GM12874 (cell line): ENCODE results near the gene C1orf94.

Source experiments
- TF ChIP-seq, protein P1 (sequence below): IDR thresholded peaks from 2 replicates; pipeline ENCODE4 v1.5.1; 2011; ENCODE audit warnings: low read depth, mild to moderate bottlenecking, control low read depth, low read length, moderate library complexity; ENCODE audit not compliant: insufficient read depth

The C1orf94 gene

DNA sequence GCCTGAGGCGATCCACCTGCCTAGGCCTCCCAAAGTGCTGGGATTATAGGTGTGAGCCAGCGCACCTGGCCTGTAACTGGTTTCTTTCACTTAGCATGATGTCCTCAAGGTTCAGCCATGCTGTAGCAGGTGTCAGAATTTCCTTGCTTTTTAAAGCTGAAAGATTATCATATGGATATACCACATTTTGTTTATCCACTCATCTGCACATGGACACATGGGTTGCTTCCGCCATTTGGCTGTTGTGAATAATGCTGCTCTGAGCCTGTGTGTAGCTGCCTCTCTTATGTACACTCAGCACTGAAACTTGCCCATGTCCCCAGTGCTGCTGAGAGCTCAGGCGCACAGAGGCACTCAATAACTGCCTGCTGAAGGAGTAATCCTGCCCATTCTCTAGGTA is 23.5 kb upstream of the C1orf94 start:
- TF ChIP-seq, protein P1, sequence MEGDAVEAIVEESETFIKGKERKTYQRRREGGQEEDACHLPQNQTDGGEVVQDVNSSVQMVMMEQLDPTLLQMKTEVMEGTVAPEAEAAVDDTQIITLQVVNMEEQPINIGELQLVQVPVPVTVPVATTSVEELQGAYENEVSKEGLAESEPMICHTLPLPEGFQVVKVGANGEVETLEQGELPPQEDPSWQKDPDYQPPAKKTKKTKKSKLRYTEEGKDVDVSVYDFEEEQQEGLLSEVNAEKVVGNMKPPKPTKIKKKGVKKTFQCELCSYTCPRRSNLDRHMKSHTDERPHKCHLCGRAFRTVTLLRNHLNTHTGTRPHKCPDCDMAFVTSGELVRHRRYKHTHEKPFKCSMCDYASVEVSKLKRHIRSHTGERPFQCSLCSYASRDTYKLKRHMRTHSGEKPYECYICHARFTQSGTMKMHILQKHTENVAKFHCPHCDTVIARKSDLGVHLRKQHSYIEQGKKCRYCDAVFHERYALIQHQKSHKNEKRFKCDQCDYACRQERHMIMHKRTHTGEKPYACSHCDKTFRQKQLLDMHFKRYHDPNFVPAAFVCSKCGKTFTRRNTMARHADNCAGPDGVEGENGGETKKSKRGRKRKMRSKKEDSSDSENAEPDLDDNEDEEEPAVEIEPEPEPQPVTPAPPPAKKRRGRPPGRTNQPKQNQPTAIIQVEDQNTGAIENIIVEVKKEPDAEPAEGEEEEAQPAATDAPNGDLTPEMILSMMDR, result no peak

DNA sequence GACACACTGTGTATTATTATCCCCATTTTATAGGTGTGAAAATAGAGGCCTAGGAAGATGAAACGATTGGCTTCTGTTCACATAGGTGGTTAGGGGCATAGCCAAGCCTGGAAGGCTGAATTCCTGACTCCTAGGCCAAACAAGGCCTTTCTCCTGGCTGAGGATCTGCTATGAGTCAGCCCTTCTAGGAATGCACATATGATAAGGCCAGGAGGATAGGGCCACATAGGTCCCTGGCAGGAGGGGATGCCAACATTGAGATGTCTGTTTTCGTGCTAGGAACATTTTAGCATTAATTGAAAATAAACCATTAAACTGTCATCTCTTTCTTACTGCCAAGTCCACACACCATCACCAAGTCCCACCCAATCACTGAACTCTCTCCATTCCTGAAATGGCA is 20.8 kb upstream of the C1orf94 start:
- TF ChIP-seq, protein P1, result no peak

DNA sequence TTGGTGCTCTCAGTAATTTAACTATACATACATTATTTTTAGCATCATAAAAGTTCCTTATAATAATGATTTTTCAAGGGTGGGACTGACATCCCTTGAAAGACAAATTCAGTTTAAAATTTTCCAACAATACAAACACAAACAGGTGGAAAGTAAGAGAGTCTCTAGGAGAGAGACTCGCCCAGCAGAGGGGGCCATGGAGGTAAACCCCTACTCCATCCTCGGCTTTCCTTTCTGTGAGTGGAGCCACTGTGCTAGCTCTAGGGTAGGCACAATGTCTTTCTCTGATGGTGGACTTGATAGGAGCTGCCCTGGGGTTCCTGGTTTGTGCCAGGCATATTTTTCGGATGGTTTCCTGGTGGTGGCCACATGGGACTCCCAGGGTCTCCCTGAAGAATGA is 20.0 kb upstream of the C1orf94 start:
- TF ChIP-seq, protein P1, result no peak

DNA sequence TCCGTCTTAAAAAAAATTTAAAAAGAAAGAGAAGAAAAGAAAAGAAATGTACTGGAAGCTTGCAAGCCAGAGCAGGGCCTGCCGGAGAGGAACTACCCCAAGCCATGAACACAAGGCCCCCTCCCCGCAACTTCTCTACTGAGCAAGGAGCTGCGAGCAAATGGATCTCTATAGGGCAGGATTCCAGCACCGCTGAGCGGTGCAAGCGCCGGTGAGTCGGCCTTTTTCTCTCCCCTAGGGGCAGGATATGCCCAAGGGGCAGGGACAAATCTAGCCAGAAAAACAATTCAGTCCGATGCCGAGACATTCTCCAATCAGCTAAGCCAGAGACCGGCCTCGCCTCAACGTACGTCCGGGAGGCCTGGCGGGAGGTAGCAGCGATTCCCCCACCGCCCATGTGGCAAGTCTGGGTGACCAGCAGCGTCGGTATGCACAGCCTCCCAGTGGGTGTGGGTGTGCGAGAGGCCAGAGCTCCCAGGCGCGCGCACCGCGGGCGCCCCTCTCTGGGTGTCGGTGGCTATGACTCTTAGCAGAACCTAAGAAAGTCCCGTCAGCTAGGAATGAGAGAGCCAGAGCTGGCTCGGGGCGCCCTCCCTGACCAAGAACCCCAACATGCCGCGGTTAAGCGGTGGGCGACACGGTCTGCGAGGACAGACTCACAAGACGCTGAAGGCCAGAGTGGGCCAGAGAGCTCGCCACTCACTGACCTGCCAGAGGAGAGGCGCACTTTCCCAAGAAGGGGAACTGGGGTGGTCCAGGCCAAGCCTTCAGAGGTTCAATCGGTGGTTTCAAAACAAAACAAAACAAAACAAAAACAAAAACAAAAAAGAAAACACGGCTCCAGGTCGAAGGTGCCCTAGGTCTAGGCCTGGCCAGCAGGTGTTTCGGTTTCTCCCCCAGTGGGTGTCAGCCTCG is 13.6 kb upstream of the C1orf94 start:
- TF ChIP-seq, protein P1, result peak; percentile 77

DNA sequence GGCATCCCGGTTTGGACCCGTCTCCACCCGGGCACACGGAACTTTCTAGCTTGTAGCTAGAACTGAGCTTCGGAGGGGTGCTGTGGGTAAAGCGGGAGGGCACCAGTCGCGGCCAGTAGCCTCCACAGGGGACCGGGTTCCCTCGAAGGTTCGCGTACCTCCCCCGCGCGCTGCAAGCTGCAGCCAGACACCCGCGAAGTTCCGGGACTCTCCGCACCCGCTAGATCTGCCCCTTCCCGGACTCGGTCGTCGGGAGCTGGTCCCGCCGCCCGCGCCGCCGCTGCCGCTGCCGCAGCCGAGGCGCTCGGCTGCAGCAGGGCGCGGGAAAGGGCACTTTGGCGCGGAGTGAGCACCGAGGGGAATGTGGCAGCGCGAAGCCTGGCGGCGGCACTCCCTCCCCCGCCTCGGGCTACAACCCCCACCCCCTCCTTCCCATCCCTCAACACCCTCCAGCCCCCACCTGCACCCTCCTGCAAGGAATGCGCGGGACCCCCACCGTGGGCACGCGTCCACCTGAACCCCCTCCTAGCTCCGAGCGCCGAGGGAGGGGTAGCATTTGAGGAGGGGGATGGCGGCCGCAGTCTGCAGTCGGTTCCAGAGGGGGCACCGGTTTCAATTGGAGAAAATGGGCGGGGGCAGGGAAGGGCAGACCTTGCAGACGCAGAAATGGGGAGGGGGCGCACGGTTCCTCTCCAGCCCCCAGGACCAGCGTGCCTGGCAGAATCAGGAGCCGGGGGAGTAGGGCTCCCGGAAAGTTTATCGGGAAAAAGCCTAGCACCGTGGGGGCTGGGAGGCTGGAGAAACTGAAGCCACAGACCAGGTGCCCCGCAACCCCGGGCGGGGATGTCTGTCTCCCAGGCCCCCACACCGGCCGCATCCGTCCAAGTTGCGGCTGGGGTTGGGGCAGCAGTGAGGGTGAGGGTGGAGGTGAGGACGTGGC is 12.6 kb upstream of the C1orf94 start:
- TF ChIP-seq, protein P1, result no peak

DNA sequence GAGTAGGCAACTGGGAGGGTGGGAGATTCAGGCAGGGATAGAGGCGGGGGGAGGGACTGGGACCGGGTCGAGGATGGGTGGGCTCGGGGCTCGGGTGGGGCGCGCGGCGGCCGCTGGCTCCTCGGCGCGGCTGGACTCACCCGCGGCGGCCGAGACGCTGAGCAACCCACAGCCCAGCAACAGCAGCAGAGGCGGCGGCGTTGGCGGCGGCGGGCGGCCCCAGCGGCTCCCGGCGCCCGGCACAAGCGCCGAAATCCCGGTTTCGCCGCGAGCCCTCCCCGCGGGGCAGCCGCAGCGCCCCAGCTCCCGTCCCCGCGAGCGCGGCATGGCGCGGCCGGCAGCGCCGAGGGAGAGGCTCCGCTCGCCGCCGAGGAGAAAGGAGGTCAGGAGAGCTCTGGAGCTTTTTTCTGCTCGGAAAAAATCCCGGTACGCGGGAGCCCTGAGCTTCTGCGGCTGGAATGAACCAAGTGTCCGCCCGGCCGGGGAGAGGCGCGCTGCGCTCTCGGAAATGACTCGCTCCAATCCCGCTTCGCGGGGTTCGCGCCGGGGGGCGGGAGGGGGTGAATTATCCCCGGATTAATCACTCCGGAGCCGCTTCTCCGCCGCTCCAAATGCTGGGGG is 11.8 kb upstream of the C1orf94 start, which contains the start of gene CSMD2:
TSS of gene CSMD2 (minus strand) at position 460 of the 621 bp plus-strand sequence. CDS start at position 327, 133 bp downstream.
- TF ChIP-seq, protein P1, result no peak
